ENCODE data around the gene CLC.

The CLC gene

GRCh38 chr19:39731685-39732084 lies 6.1 kb downstream of the CLC start:
- no peak for TF ChIP-seq GLIS3 (CRISPR knock-in tag; IDR thresholded peaks at IDR 0.05)
- TF ChIP-seq ZNF8 (CRISPR knock-in tag; IDR thresholded peaks at IDR 0.05), result no peak
- TF ChIP-seq TCF4 (CRISPR knock-in tag; IDR thresholded peaks at IDR 0.05; ENCODE audit: borderline replicate concordance), result no peak
- TF ChIP-seq OSR1 (CRISPR knock-in tag; IDR thresholded peaks at IDR 0.05), result no peak
- no peak for TF ChIP-seq ZNF565 (CRISPR knock-in tag; conservative IDR thresholded peaks at IDR 0.05; ENCODE audit: low read depth)
- TF ChIP-seq TSHZ2 (CRISPR knock-in tag; IDR thresholded peaks at IDR 0.05), result no peak
- no peak for TF ChIP-seq ZC3H10 (CRISPR knock-in tag; IDR thresholded peaks at IDR 0.05)
- TF ChIP-seq ZFP30 (CRISPR knock-in tag; IDR thresholded peaks at IDR 0.05), result no peak
- TF ChIP-seq RARB (CRISPR knock-in tag; IDR thresholded peaks at IDR 0.05), result no peak
- TF ChIP-seq CREB5 (CRISPR knock-in tag; IDR thresholded peaks at IDR 0.05; ENCODE audit: low read depth), result no peak
- no peak for TF ChIP-seq ZFP3 (CRISPR knock-in tag; IDR thresholded peaks at IDR 0.05)
- ATAC-seq, result no peak

GRCh38 chr19:39729594-39729993 lies 8.2 kb downstream of the CLC start:
- ATAC-seq, result no peak
- no peak for TF ChIP-seq CSDC2 (CRISPR knock-in tag; IDR thresholded peaks at IDR 0.05)
- no peak for TF ChIP-seq ZNF70 (CRISPR knock-in tag; IDR thresholded peaks at IDR 0.05)
- no peak for TF ChIP-seq CREB5 (CRISPR knock-in tag; IDR thresholded peaks at IDR 0.05; ENCODE audit: low read depth)
- TF ChIP-seq BACH2 (CRISPR knock-in tag; IDR thresholded peaks at IDR 0.05; ENCODE audit: borderline replicate concordance), result no peak

GRCh38 chr19:39728040-39728439 lies 9.8 kb downstream of the CLC start:
- no peak for ATAC-seq
- no peak for TF ChIP-seq POU6F1 (CRISPR knock-in tag; IDR thresholded peaks at IDR 0.05; ENCODE audit: borderline replicate concordance, low read depth)
- TF ChIP-seq CSDC2 (CRISPR knock-in tag; IDR thresholded peaks at IDR 0.05), result no peak
- no peak for TF ChIP-seq ZNF70 (CRISPR knock-in tag; IDR thresholded peaks at IDR 0.05)
- TF ChIP-seq SNAI2 (CRISPR knock-in tag; IDR thresholded peaks at IDR 0.05), result no peak

- TF ChIP-seq SNAI2 (CRISPR knock-in tag; IDR thresholded peaks at IDR 0.05) (no peak), ZNF8 (CRISPR knock-in tag; IDR thresholded peaks at IDR 0.05) (no peak), ZNF70 (CRISPR knock-in tag; IDR thresholded peaks at IDR 0.05) (no peak), TOX (CRISPR knock-in tag; IDR thresholded peaks at IDR 0.05; ENCODE audit: borderline replicate concordance) (no peak), PATZ1 (CRISPR knock-in tag; IDR thresholded peaks at IDR 0.05; ENCODE audit: borderline replicate concordance) (no peak), PPARA (CRISPR knock-in tag; IDR thresholded peaks at IDR 0.05; ENCODE audit: borderline replicate concordance) (no peak), BACH2 (CRISPR knock-in tag; IDR thresholded peaks at IDR 0.05; ENCODE audit: borderline replicate concordance) (no peak), ZFP30 (CRISPR knock-in tag; IDR thresholded peaks at IDR 0.05) (no peak), ESRRG (CRISPR knock-in tag; IDR thresholded peaks at IDR 0.05) (no peak), ZC3H10 (CRISPR knock-in tag; IDR thresholded peaks at IDR 0.05) (no peak), CSDC2 (CRISPR knock-in tag; IDR thresholded peaks at IDR 0.05) (no peak), RARB (CRISPR knock-in tag; IDR thresholded peaks at IDR 0.05) (no peak), ISL1 (CRISPR knock-in tag; IDR thresholded peaks at IDR 0.05) (no peak)
- ATAC-seq, result no peak
These were observed 10.6 kb downstream of the CLC start for GRCh38 chr19:39727070-39727800.
